ENCODE measurements around the gene PCMTD2.

DNA sequence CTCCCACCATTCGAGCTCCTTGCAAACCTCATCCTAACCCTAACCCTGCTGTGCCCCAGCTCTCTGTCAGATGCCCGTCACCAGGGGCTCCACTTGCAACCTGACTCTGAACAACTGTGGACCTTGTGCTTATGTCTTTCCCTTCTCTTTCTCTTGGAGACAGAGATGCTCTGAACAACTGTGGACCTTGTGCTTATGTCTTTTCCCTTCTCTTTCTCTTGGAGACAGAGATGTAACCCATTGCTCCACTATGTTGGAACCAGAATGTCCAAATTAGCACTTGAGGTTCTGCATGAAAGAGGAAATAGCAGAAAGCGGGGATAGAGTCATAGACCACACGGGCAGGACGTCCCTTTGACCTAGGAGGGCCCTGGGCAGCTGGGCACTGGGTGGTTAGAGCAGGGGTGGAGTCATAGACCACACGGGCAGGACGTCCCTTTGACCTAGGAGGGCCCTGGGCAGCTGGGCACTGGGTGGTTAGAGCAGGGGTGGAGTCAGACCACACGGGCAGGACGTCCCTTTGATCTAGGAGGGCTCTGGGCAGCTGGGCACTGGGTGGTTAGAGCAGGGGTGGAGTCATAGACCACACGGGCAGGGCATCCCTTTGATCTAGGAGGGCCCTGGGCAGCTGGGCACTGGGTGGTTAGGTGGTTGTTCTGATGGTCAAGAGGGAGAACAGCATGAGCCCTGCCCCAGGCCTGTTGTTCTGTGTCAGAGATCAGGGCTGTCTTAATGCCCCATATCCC, 22.2 kb downstream of the PCMTD2 start:
- TF ChIP-seq CTCF (IDR thresholded peaks at IDR 0.05; ENCODE audit: poor library complexity) (no peak), EZH2 (IDR thresholded peaks at IDR 0.05; ENCODE audit: borderline replicate concordance) (no peak), EZH2phosphoT487 (IDR thresholded peaks at IDR 0.05; ENCODE audit: low read depth, severe bottlenecking, unreplicated experiment) (no peak)

All from hepatocyte (in vitro differentiated cells).